Measurements from ENCODE around the gene FAIM.

The FAIM gene

DNA sequence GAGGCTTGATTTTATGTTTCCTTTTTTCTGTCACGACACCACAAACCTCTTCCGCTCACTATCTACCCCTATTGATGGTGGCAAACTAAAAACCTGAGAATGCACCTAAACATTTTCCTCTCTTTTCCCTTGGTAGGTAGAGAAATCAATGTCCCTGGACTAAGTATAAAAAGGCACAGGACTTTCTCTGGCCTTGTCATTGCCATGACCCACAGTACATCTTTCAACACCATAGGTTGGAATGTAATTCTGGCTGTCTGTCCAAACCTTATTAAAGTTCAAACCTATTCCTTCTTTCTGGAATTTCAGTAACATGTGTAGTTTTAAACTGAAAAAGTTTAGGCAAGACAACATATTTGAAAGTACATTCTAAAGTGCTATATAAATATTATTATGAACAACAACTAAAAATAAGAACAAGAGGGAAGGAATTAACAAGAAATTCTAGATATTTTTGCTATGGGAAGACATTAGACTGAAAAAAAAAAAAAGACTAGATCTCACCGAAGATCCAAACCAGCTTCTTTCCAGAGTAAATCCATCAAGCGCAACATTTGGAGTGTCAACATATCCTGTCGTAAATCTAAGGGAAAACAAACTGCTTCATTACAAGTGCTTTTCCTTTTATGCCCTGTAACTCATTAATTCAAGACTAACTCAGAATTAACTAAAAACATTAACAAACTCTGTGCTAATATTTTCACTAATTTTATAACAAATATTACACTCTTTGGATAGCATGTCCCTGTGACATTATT, 73.1 kb downstream of the FAIM start:
- DNase-seq = no peak

DNA sequence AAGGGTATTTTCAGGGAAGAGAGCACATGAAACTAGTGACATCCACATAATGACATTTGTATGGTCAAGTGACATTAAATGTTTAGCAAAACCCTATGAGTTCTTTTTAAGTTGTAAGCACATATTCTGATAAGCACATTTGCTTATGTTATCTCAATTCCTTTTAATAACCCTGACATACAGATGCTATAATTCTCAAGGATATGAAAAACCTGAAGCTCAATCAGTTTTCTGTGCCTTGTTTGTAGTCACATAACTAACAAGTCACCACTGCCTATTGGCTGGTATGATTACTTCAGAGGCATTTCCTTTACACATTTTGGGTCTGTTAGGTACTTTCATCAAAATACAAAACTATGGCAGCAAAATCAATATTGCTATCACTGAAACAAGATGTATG, 74.1 kb downstream of the FAIM start:
- no peak for DNase-seq
